ENCODE results near the gene SORBS2. TPM values are rescaled to one million over a fixed set of nuclear protein-coding genes. Genes with fewer than 3 reads are reported as not detected.

Gene SORBS2
- total RNA-seq, 1 experiment from 2014 or later, result 0.34 TPM

DNA sequence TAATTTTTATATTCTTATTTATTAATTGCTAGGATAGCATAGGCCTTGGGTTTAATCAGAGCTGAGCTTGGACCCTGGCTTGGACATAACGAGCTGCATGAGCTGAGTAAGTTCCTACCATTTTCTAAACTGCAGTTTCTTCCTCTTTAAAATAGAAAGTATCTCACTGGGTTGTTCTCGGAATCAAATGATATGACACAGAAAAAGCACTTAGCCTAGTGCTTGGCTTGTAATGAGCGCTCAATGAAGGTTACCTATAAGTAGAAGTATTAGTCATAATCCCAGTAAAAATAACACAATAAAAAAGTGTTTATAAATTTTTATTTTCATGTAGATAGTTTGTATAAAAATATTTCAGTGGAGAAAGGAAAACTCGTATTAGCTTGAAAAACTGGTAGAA lies 163.4 kb downstream of the SORBS2 start:
- intact Hi-C loops (cut with micrococcal nuclease), result no loop called here
- no peaks in the 10 kb centered on the region for H3K9me2 ChIP-seq (ENCODE audit: insufficient read depth)
- RAD21 ChIA-PET (ENCODE audit: low non-redundant PET in 1 of 2, low total read pairs in 2 of 2, uncharacterized antibody in 2 of 2, unreplicated experiment in 2 of 2), result no interaction called here
- POLR2A ChIA-PET, result no interaction called here
- no peak overlapping the region for H3K4me3 ChIP-seq (replicated peaks in 1 of 2; ENCODE audit: low read depth in 1 of 2, low read length in 2 of 2)
- BruUV-seq (replicated peaks), result no TSS peak
- DNase-seq (ENCODE audit: low read depth, low spot score) (no peak), ATAC-seq (no peak)
- H3K4me1 ChIP-seq (ENCODE audit: control insufficient read depth in 1 of 2, insufficient read depth in 2 of 2, low read length in 2 of 2), result no peaks in the 10 kb centered on the region
- H3K79me2 ChIP-seq (ENCODE audit: insufficient read depth, low read length), result no peaks in the 10 kb centered on the region
- TF ChIP-seq YY1 (IDR thresholded peaks at IDR 0.05; ENCODE audit: extremely low read depth, insufficient replicate concordance, low read depth, low read length) (no peak), RAD21 (IDR thresholded peaks at IDR 0.05; ENCODE audit: low read depth) (no peak), JUND (IDR thresholded peaks at IDR 0.05) (no peak), ELF1 (IDR thresholded peaks at IDR 0.05; ENCODE audit: borderline replicate concordance, low read depth) (no peak), POLR2AphosphoS5 (IDR thresholded peaks at IDR 0.05; ENCODE audit: low read depth, low read length) (no peak), FOSL1 (IDR thresholded peaks at IDR 0.05; ENCODE audit: low read depth) (no peak), SRF (IDR thresholded peaks at IDR 0.05; ENCODE audit: low read depth) (no peak), SIN3A (IDR thresholded peaks at IDR 0.05; ENCODE audit: low read depth) (no peak), ZFX (IDR thresholded peaks at IDR 0.05) (no peak), EGR1 (IDR thresholded peaks at IDR 0.05; ENCODE audit: low read depth) (no peak), CBX3 (IDR thresholded peaks at IDR 0.05; ENCODE audit: low read depth) (no peak), POLR2A (IDR thresholded peaks at IDR 0.05; ENCODE audit: borderline replicate concordance, extremely low read depth, insufficient read depth, insufficient read length) (no peak)
- TF ChIP-seq, protein P1, sequence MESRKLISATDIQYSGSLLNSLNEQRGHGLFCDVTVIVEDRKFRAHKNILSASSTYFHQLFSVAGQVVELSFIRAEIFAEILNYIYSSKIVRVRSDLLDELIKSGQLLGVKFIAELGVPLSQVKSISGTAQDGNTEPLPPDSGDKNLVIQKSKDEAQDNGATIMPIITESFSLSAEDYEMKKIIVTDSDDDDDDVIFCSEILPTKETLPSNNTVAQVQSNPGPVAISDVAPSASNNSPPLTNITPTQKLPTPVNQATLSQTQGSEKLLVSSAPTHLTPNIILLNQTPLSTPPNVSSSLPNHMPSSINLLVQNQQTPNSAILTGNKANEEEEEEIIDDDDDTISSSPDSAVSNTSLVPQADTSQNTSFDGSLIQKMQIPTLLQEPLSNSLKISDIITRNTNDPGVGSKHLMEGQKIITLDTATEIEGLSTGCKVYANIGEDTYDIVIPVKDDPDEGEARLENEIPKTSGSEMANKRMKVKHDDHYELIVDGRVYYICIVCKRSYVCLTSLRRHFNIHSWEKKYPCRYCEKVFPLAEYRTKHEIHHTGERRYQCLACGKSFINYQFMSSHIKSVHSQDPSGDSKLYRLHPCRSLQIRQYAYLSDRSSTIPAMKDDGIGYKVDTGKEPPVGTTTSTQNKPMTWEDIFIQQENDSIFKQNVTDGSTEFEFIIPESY (IDR thresholded peaks at IDR 0.05; ENCODE audit: extremely low read depth, insufficient replicate concordance, low read length), result no peak
- TF ChIP-seq, protein P2, sequence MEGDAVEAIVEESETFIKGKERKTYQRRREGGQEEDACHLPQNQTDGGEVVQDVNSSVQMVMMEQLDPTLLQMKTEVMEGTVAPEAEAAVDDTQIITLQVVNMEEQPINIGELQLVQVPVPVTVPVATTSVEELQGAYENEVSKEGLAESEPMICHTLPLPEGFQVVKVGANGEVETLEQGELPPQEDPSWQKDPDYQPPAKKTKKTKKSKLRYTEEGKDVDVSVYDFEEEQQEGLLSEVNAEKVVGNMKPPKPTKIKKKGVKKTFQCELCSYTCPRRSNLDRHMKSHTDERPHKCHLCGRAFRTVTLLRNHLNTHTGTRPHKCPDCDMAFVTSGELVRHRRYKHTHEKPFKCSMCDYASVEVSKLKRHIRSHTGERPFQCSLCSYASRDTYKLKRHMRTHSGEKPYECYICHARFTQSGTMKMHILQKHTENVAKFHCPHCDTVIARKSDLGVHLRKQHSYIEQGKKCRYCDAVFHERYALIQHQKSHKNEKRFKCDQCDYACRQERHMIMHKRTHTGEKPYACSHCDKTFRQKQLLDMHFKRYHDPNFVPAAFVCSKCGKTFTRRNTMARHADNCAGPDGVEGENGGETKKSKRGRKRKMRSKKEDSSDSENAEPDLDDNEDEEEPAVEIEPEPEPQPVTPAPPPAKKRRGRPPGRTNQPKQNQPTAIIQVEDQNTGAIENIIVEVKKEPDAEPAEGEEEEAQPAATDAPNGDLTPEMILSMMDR (IDR thresholded peaks at IDR 0.05 in 2 of 3, conservative IDR thresholded peaks at IDR 0.05 in 1 of 3; ENCODE audit: borderline replicate concordance in 1 of 3, insufficient read depth in 1 of 3, low read depth in 2 of 3, low read length in 2 of 3), result no peak
- TF ChIP-seq, protein P3, sequence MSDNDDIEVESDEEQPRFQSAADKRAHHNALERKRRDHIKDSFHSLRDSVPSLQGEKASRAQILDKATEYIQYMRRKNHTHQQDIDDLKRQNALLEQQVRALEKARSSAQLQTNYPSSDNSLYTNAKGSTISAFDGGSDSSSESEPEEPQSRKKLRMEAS (IDR thresholded peaks at IDR 0.05), result no peak
- TF ChIP-seq, protein P4, sequence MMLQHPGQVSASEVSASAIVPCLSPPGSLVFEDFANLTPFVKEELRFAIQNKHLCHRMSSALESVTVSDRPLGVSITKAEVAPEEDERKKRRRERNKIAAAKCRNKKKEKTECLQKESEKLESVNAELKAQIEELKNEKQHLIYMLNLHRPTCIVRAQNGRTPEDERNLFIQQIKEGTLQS (IDR thresholded peaks at IDR 0.05), result no peak
- TF ChIP-seq, protein P5, sequence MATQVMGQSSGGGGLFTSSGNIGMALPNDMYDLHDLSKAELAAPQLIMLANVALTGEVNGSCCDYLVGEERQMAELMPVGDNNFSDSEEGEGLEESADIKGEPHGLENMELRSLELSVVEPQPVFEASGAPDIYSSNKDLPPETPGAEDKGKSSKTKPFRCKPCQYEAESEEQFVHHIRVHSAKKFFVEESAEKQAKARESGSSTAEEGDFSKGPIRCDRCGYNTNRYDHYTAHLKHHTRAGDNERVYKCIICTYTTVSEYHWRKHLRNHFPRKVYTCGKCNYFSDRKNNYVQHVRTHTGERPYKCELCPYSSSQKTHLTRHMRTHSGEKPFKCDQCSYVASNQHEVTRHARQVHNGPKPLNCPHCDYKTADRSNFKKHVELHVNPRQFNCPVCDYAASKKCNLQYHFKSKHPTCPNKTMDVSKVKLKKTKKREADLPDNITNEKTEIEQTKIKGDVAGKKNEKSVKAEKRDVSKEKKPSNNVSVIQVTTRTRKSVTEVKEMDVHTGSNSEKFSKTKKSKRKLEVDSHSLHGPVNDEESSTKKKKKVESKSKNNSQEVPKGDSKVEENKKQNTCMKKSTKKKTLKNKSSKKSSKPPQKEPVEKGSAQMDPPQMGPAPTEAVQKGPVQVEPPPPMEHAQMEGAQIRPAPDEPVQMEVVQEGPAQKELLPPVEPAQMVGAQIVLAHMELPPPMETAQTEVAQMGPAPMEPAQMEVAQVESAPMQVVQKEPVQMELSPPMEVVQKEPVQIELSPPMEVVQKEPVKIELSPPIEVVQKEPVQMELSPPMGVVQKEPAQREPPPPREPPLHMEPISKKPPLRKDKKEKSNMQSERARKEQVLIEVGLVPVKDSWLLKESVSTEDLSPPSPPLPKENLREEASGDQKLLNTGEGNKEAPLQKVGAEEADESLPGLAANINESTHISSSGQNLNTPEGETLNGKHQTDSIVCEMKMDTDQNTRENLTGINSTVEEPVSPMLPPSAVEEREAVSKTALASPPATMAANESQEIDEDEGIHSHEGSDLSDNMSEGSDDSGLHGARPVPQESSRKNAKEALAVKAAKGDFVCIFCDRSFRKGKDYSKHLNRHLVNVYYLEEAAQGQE (IDR thresholded peaks at IDR 0.05; ENCODE audit: low read depth), result no peak
- CTCF ChIA-PET, result no interaction called here
- H4K20me1 ChIP-seq (ENCODE audit: insufficient read depth), result no peaks in the 10 kb centered on the region
- no peak overlapping the region for H3K27ac ChIP-seq (ENCODE audit: low read depth, low read length)
- no peak overlapping the region for H3K4me2 ChIP-seq (ENCODE audit: low read length)
- H3K27me3 ChIP-seq (ENCODE audit: insufficient read depth, low read length), result no peaks in the 10 kb centered on the region
- no peak overlapping the region for H2AFZ ChIP-seq (ENCODE audit: low read depth, low read length, poor library complexity, severe bottlenecking)
- no peak overlapping the region for H3K9ac ChIP-seq (ENCODE audit: low read length)
- H3K9me3 ChIP-seq (ENCODE audit: control insufficient read depth in 1 of 2, insufficient read depth in 1 of 2, low read depth in 1 of 2, low read length in 2 of 2), result no peaks in the 10 kb centered on the region
- H3K36me3 ChIP-seq (ENCODE audit: control insufficient read depth in 1 of 2, insufficient read depth in 2 of 2, low read length in 2 of 2), result no peaks in the 10 kb centered on the region
